Stimulated activated CD8-positive, alpha-beta memory T cell treated with anti-CD3 and anti-CD28 coated beads, Interleukin-15, amount 100 ng/mL, for 4 hours (primary cell): ENCODE data around the gene SERTAD1.
"Not testable (repeated sequence)": the region's sequence is repeated elsewhere in the genome, so short reads cannot be mapped to it uniquely, and the experiment has no call there.

ENCODE experiments used
- DNase-seq, 2 donors: peaks; one replicate each; pipeline ENCODE4 v3.0.0-alpha.2; 2020; ENCODE audit warnings: low read depth in 2 of 2

The SERTAD1 gene

DNA sequence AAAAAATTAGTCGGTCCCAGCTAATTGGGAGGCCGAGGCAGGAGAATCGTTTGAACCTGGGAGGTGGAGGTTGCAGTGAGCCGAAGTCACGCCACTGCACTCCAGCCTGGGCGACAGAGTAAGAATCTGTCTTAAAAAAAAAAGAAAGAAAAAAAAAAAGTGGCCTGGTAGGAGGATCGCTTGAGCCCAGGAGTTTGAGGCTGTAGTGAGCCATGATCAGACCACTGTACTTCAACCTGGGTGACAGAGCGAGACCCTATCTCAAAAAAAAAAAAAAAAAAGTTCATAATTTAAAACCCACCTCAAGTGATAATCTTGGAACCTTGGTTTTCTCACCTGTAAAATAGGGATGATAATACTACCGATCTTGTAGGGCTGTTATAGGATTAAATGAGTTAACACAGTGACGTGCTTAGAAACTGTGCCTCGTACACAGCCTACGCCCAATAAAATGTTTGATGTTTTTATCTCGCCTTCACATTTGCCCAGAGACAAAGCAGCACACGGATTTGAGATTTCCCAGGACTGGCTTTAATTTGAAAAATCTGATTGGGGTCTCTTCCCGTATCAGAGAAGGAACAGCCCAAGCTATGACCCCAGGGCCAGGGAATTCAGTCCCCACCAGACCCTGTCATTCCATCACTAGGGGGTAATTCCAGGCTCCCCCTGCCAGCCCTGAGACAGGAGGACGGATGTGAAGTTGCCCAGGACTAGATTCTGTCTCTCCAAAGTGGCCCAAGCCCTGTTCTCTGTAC lies 3.6 kb downstream of the SERTAD1 start:
- no peak for DNase-seq

DNA sequence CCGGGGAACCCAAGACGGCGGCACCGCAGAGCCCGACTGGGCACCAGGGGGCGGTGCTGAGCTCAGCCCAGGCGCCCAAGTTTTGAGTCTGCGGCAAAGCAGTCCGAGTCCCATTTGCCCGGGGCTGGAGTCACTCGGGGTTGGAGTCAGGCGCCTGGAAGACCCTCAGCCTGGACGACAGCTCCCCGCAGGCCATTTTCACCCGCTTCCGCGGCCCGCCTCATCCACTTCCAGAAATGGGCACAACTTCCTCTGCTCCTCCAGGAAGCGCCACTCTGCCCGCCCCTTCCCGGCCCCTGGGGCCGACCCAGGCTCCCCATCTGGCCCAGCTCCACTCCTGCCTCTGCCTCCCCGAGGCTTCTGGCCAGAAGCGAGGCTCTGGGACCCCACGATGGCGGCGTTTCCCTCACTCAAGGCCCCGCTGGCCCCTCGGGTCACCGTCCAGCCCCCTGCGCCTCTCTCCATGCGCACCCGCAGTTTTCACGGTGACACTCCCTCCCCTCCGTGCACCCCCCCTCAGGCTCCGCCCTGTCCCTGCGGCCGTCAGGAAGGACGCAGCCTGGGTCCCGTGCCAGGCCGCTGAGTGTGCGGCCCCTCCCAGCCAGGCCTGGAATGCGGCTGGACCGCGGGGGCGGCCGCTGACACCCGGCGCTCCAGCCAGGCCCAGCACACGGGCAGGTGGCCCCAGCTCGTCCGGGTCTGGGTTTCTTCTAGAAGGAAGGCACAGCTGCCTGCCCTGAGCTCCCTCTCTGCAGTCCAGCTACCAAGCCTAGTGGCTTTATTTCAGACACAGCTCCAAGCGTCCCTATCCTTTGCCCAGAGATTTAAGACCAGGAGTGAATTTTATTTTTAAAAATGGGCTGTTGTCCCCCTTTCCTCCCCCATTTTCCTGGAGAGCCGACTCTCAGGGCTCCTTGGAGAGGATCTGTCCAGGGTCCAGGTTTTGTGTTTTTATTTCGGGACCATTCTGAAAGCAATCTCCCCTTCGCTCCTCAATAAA lies 4.7 kb downstream of the SERTAD1 start:
- DNase-seq = peak; percentile 43 to 44

DNA sequence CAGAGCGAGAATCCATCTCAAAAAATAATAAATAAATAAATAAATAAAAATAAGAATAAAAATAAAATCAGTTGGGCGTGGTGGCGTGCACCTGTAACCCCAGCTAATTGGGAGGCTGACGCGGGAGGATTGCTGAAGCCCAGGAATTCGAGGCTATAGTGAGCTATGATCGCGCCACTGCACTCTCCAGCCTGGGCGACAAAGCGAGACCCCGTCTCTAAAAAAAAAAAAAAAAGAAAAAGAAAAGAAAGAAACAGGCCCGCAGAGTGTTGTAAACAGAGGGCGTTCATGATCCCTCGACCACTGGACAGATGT lies 5.4 kb downstream of the SERTAD1 start:
- no peak for DNase-seq

DNA sequence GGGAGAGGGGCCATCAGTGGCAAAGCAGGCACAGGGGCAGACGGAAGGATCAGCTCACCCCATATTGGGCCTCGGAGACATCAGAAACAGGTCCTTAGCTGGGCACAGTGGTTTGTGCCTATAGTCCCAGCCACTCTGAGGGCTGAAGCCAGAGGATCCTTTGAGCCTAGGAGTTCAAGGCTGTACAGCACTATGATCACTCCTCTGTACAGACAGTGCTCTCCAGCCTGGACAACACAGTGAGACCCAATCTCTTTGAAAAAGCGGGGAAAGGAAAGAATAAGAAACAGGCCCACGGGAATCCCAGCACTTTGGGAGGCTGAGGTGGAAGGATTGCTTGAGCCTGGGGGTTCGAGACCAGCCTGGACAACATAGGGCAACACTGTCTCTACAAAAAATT lies 6.0 kb downstream of the SERTAD1 start:
- DNase-seq = no peak

DNA sequence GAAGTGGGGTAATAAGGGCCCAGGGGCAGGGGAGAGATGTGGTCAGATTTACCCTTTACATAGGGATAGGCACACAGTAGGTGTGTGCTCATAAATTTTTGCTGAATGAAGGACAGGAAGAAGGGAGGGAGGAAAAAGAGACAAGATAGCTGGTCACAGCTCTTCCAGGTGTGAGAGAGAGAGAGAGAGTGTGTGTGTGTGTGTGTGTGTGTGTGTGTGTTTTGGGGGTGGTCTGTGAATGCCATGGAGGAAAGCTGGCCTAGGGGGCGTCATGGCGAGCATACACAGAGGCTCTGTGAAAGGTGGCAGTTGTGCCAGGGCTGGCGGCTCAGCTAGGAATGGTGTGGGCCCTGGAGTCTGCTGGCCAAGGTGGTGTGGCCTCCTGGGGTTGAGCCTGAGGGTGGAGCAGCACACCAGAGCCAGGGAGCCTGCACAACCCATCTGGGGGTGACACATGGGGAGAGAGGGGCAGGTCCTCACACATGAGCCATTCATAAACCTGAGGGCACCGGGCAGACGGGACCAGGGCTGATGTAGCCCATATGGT lies 6.7 kb downstream of the SERTAD1 start:
- no peak for DNase-seq

DNA sequence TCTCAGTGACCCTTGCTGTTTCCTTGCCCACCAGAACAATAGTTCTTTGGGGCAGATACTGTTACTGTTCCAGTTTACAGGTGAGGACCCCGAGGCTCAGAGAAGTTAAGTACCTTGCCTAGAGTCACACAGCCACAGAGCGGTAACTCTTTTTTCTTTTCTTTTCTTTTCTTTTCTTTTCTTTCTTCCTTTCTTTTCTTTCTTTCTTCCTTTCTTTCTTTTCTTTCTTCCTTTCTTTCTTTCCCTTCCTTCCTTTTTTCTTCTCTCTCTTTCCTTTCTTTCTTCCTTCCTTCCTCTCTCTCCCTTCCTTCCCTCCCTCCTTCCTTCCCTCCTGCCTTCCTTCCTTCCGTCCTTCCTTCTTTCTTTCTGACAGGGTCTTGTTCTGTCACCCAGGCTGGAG lies 7.8 kb downstream of the SERTAD1 start:
- no peak for DNase-seq

DNA sequence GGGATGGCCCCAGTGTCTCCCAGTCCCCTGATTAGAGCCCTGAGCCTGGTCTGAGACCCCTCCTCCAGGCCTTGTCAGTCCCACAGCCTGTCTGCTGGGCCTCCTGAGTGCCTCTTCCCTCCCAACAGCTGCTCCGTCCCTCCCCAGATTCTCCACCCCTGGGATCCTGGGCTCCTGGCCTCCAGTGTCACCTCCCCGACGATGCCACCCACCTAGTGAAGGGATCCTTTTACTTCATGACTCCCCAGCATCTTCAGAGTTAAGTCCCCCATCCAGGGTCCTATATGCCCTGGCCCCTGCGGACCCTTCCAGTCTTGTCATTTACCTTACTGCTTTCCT lies 8.2 kb downstream of the SERTAD1 start:
- no peak for DNase-seq

DNA sequence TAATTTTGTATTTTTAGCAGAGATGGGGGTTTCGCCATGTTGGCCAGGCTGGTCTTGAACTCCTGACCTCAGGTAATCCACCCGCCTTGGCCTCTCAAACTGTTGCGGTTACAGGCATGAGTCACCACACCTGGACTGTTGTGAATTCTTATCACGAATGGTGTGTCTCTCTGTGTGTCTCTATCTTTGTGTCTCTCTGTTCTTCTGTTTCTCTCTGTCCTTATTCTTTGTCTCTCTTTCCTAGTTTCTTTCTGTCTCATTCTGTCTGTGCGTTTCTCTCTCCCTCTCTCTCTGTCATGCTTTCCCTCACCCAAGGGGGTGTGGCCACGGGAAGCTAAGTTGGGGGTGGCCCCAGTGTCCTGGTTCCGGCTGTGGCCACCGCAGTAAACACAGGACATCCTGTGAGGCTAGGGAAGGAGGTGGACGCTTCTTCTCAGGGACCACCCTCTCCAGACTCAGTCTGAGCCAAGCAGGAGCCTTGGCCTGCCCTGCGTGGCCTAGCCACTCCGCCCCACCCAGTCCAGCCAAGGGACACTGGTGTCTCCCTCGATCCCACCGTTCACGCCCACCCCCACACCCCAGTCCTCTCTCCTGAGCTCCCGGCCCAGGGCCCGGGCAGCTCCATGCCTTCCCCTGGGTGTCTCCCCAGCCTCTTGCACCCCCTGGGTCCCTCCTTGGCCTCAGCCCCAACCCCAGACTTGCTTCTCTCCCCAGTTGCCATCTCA lies 8.7 kb downstream of the SERTAD1 start:
- no peak for DNase-seq

DNA sequence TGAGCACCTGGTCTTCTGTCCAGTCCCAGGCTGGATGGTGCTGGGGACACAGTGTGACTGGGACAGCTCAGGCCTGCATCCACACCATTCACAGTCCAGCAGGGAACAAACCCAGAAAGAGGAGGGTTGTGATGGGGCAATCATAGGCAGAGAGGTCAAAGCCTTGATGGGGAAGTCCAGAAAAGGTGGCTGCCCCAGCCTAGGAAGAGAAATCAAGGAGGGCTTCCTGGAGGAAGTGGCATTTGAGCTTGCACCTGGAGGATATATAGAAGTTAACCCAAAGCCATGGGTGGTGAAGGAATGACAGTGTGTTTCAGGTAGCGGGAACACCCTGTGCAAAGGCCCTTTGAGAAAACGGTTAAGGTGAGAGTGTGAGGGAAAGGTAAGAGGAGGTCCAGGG lies 10.0 kb downstream of the SERTAD1 start:
- DNase-seq = no peak

DNA sequence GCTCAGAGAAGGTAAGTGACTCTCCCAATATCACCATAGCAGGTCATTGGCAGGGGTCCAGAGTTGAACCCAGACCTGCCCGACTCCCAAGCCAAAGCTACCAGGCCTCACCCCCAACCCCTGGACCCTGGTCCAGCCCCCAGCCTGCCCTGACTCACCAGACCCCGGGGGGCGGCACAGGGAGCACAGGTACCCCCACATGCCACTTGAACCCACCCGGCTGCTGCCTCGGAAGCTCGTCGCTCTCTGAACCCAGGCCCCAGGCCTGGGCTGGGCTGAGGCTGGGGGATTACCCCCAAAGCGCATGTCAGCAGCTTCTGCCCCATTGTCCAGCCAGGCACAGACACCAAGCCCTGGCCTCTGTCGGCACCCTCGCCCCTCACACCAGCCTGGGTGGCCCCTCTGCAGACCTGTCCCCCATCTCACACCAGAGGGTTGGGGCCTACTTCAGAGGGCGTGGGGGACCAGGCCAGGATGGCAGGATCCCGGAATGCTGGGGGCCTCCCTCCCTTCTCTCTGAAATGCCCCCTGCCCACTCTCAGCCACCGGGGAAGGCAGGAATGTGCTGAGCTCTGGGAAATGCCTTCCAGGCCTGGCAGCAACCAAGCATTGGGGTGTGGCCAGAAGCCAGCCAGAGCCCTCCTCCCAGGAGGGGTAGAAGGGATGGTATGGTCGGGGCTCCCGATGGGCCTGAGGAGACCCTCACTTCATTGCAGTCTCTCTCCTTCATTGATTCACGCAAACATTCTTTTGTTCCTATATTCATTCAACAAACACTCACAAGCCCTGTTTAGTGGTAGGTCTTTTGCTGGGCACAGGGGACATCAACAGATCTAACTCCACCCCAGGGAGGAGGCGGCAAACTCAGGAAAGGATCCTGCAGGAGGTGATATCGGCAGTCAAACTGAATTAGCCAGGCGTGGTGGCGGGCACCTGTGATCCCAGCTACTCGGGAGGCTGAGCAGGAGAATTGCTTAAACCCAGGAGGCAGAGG lies 11.0 kb downstream of the SERTAD1 start:
- no peak for DNase-seq

DNA sequence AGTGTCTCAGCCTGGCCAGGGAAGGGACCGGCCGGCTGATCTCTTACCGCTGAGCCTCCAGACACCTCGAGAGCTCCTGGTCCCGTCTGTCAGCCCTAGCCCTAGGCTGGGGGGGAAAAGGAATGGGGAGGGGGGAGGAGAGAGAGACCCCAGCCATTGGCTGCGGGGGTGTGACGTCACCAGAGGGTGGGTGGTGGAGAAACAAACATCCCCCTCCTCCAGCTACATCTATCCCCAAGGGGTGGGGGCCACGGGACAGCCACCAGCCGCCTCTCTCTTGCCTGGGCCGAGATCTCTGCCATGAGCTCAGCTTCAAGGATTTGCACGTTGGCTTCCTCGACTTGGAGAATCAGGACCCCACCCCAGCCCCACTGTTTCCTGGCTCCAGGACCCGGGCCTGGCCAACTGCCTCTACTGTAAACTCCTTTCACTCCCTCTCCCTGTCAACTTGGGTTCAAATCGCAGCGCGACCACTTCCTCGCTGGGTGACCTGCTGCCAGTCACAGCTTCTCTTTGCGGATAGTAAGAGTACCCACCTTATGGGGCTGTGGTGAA lies 12.4 kb downstream of the SERTAD1 start, which contains the start of gene PRX:
TSS of gene PRX (minus strand) at position 88 of the 555 bp plus-strand sequence. CDS start 5,446 bp downstream, outside the sequence.
- DNase-seq = no peak

DNA sequence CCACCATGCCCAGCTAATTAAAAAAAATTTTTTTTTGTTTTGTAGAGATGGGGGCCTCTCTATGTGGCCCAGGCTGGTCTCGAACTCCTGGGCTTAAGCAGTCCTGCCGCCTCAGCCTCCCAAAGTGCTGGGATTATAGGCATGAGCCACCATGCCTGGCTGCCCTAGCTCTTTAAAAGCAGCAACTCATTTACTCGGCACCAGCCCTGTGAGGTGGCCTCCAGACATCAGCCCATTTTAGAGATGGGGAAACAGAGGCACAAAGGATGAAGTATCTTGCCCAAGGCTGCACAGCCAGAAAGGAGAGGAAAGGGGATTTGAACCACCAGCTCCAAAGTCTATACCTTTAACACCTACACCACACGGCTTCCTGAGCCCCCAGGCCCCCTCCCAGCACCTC lies 12.9 kb downstream of the SERTAD1 start:
- no peak for DNase-seq

DNA sequence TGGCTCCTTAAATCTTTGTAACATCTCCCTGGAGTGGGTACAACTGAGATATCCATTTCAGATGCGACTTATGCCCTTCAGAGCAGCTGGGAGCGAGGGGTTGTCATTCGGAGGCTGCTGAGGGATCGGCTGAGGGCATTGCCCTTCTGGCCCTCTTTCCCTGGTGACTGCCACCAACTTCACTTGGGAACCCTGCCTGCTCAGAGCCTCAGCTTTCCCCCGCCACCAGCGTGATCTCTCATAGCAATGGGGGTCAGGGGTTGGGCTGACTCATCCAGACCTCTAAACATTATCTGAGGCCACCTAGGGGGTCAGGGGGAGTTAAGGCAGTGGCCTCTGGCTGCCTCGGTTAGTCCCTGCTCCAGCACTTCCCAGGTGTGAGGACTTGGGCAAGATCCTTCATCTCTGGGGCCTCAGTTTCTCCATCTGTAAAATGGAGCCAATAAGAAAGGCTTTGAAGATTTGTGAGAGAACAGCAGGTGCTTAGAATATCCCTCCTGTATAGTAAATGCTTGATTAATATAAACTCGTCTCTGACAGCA lies 13.8 kb downstream of the SERTAD1 start:
- DNase-seq = no peak

DNA sequence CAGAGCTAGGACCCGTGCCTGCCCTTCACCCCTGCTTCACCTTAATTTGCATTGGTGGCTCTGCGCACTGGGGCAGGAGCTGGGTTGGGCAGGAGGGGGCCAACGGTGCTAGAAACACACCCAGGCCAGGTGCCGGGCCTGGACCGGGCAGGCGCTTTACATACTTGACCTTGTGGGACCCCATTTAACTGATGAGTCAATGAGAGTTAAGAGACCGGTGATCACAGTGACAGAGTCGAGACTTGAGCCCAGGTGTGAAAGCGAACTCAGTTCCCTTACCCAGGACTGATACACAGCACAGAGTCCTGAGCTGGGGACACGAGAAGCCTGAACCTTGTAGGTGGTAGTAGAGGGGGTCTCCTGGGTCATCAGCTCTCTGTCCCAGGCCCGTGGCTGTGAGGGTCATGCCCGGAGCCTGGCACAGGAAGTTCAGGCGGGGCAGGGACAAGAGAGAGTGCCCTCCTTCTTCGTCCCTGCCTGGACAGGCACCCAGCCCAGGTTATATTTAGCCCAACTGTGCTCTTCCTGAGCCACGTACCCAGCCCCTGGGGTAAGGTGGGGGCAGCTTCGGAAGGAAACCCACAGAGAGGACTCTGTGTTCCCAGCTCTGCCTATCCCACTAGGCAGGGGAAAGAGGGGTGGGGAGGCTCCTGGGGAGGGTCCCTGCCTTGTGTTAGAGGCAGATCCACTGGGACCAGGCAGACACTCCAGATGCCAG lies 14.5 kb downstream of the SERTAD1 start:
- no peak for DNase-seq

DNA sequence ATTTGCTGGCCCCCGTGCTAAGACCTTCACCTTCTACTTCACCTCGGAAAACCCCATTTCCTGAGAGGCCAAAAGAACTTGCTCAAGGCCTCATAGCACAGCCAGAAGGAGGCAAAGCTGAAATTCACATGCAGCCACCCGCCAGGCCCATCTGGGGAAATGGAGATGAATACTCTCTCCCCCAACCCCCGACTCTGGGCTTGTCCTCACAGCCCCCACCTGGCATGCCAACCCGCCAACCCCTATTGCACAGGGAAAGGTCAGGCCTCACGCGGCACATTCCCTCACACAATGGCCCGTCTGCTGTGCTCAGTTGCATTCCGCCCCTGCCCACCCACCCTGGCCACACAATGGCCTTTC lies 15.8 kb downstream of the SERTAD1 start:
- DNase-seq = no peak

DNA sequence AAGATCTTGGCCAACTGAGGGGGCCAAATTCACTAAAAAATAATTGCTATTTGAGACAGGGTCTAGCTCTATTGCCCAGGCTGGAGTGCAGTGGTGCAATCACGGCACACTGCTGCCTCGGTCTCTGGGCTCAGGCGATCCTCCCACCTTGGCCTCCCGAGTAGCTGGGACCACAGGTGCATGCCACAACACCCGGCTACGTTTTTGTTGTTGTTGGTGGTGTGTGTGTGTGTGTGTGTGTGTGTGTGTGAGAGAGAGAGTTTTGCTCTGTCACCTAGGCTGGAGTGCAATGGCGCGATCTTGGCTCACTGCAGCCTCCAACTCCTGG lies 17.2 kb downstream of the SERTAD1 start:
- not testable (repeated sequence) for DNase-seq

DNA sequence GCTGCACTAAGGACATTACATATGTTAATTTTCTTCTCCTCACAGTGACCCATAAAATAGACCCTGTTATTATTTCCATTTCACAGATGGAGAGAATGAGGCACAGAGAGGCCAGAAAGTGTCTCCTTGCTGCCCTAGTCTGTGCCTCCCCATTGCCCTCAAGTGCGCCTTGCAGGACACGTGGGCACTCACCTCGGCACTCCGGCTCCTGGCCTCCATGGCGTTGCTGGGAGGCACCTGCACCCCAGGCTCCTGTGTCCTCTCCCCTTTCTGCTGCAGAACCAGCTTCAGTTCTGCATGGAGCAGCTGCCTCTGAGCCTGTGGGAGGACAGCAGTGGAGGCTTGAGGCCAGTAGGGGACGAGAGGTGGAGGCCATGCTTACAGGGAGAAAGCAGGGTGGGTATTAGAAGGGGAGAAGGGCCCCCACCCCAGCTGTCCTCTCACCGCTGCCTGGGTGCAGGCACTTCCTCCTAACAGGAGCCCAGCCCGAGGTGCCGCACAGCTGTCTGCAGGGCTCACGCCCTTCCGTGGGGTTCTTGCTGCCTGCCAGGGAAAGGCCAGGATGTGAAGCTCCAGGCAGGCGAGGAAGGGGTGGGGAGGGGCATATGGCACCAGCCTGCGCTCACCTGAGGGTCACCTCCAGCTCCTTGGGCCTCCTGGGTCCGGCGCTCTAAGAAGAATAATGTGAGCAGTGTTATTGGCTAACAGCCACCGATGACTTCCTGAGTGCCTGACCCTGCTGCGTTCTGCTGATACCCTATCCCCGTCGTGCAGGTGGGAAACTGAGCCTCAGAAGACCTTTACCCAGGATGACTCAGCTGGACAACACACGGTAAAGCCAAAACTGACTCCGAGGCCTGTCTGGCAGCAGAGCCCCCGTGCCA lies 17.8 kb downstream of the SERTAD1 start:
- DNase-seq = no peak

DNA sequence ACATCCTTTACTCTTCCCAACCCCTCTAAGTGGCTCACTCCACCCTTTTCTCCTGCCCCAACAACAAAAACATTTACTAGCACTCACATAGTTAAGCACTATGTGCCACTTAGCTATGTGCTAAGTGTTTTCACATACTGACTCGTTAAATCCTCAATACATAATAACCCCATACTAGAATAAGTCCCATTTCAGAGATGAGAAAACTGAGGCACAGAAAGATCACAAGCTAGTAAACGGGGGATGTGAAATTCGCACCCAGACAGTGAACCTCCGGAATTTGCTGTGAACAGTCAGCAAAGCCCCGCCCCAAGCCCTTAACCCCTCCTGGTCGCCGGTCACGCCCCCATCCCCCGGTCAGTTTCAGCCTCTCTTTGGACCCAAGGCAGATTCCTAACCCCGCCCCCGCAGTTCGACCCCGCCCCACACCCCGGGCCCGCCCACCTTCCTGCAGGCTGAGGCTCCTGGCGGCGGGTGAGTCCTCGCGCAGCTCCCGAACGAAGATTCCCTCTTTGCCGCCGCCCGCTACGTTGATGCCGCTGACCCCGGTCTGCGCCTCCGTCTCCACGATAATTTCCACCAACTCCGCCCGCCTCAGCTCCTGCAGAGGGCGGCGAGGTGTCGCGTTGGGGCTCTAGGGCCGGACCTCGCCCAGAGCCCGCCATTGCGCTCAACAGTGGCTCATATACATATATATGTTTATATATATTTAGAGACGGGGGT lies 22.4 kb downstream of the SERTAD1 start:
- DNase-seq = peak; percentile 58 to 61
